Gastrocnemius medialis (tissue), 4 donors: ENCODE data around the gene ARFGAP2.

Source experiments
- POLR2A ChIP-seq, 2 donors: fragments of 450-650 bp; IDR thresholded peaks; one replicate each; pipeline ENCODE4 v1.6.1; 2017; ENCODE audit warnings: antibody characterized with exemption in 2 of 2, mild to moderate bottlenecking in 2 of 2, moderate library complexity in 2 of 2
- TF ChIP-seq, protein P1 (sequence below), 5 experiments: fragments of 450-650 bp in 3 of 5; fragments of 200-600 bp in 2 of 5; sonication (generic) in 2 of 5; IDR thresholded peaks in 4 of 5; conservative IDR thresholded peaks in 1 of 5; 1 replicate in 4 of 5; 2 replicates in 1 of 5; pipeline ENCODE4 v1.5.1; 2016 to 2019; ENCODE audit warnings: antibody characterized with exemption in 5 of 5, mild to moderate bottlenecking in 3 of 5, moderate library complexity in 3 of 5

DNA sequence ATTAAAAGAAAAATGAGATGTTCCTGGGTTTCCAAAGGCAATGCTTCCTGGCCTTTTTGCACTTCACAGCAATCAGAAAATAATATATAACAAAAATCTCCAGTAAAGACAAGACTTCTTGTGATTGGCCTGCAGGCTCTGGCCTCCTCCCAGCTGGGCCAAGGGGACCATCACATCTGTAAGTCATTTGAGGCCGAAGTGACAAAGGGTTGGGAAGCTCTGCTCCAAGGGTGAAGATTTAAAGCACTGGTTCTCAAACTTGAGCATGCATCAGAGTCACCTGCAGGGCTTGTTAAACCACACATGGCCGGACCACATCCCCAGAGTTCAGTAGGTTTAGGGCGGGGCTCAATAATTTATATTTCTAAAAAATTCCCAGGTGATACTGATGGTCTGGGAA lies 32.1 kb downstream of the ARFGAP2 start:
- TF ChIP-seq POLR2A (IDR thresholded peaks at IDR 0.05): no peak
- TF ChIP-seq, protein P1, sequence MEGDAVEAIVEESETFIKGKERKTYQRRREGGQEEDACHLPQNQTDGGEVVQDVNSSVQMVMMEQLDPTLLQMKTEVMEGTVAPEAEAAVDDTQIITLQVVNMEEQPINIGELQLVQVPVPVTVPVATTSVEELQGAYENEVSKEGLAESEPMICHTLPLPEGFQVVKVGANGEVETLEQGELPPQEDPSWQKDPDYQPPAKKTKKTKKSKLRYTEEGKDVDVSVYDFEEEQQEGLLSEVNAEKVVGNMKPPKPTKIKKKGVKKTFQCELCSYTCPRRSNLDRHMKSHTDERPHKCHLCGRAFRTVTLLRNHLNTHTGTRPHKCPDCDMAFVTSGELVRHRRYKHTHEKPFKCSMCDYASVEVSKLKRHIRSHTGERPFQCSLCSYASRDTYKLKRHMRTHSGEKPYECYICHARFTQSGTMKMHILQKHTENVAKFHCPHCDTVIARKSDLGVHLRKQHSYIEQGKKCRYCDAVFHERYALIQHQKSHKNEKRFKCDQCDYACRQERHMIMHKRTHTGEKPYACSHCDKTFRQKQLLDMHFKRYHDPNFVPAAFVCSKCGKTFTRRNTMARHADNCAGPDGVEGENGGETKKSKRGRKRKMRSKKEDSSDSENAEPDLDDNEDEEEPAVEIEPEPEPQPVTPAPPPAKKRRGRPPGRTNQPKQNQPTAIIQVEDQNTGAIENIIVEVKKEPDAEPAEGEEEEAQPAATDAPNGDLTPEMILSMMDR (IDR thresholded peaks at IDR 0.05 in 4 of 5, conservative IDR thresholded peaks at IDR 0.05 in 1 of 5): no peak
